Parathyroid adenoma (tissue), 2 donors: ENCODE data around the gene HDDC3.

Experiments used
- H2AFZ ChIP-seq: fragments of 300-600 bp; sonication (generic); one replicate; pipeline ENCODE4 v1.7.0; 2017; ENCODE audit warnings: antibody characterized with exemption, mild to moderate bottlenecking
- H3K27ac ChIP-seq: fragments of 300-600 bp; sonication (generic); one replicate; pipeline ENCODE4 v1.7.0; 2017
- H3K27me3 ChIP-seq: fragments of 300-600 bp; sonication (generic); one replicate; pipeline ENCODE4 v1.7.0; 2017; ENCODE audit warnings: low read length; ENCODE audit not compliant: control insufficient read depth, insufficient read depth
- H3K36me3 ChIP-seq: fragments of 300-600 bp; sonication (generic); one replicate; pipeline ENCODE4 v1.7.0; 2017; ENCODE audit warnings: low read length; ENCODE audit not compliant: control insufficient read depth, insufficient read depth
- H3K4me1 ChIP-seq: fragments of 300-600 bp; sonication (generic); one replicate; pipeline ENCODE4 v1.7.0; 2017; ENCODE audit warnings: control low read depth
- H3K4me2 ChIP-seq: fragments of 300-600 bp; sonication (generic); one replicate; pipeline ENCODE4 v1.7.0; 2017; ENCODE audit warnings: low read length
- H3K4me3 ChIP-seq: fragments of 300-600 bp; sonication (generic); one replicate; pipeline ENCODE4 v1.7.0; 2017; ENCODE audit warnings: low read depth, low read length
- H3K79me2 ChIP-seq: fragments of 300-600 bp; sonication (generic); one replicate; pipeline ENCODE4 v1.7.0; 2017; ENCODE audit warnings: control low read depth
- H3K9ac ChIP-seq: fragments of 300-600 bp; sonication (generic); one replicate; pipeline ENCODE4 v1.7.0; 2017; ENCODE audit warnings: mild to moderate bottlenecking
- H3K9me3 ChIP-seq: fragments of 300-600 bp; sonication (generic); one replicate; pipeline ENCODE4 v1.7.0; 2017; ENCODE audit warnings: low read length; ENCODE audit not compliant: control insufficient read depth
- CTCF ChIP-seq: fragments of 300-600 bp; sonication (generic); IDR thresholded peaks from one replicate; pipeline ENCODE4 v1.7.0; 2017; ENCODE audit warnings: antibody characterized with exemption, mild to moderate bottlenecking
- donor health status: primary hyperparathyroidism.

Gene HDDC3

GRCh38 chr15:90890839-90891238 is 41.5 kb downstream of the HDDC3 start:
- Histone ChIP-seq H3K4me3 (no peak overlapping the region), H3K4me1 (no peaks in the 10 kb centered on the region), H3K79me2 (no peaks in the 10 kb centered on the region), H3K27ac (no peak overlapping the region), H3K36me3 (no peaks in the 10 kb centered on the region), H3K9ac (no peak overlapping the region), H3K9me3 (no peaks in the 10 kb centered on the region), H3K4me2 (no peak overlapping the region), H2AFZ (no peak overlapping the region), H3K27me3 (no peaks in the 10 kb centered on the region)
- no peak for TF ChIP-seq CTCF

- Histone ChIP-seq H2AFZ (no peak overlapping the region), H3K4me3 (no peak overlapping the region), H3K9me3 (no peaks in the 10 kb centered on the region), H3K27ac (no peak overlapping the region), H3K27me3 (no peaks in the 10 kb centered on the region), H3K9ac (no peak overlapping the region), H3K79me2 (no peaks in the 10 kb centered on the region), H3K4me2 (no peak overlapping the region), H3K36me3 (no peaks in the 10 kb centered on the region), H3K4me1 (no peaks in the 10 kb centered on the region)
- no peak for TF ChIP-seq CTCF
Measured at GRCh38 chr15:90889736-90890456, 42.5 kb downstream of the HDDC3 start.

GRCh38 chr15:90889313-90889730 is 43.0 kb downstream of the HDDC3 start:
- Histone ChIP-seq H3K27me3 (no peaks in the 10 kb centered on the region), H2AFZ (no peak overlapping the region), H3K4me1 (no peaks in the 10 kb centered on the region), H3K27ac (no peak overlapping the region), H3K4me2 (no peak overlapping the region), H3K9me3 (no peaks in the 10 kb centered on the region), H3K36me3 (no peaks in the 10 kb centered on the region), H3K9ac (no peak overlapping the region), H3K4me3 (no peak overlapping the region), H3K79me2 (no peaks in the 10 kb centered on the region)
- TF ChIP-seq CTCF = no peak

GRCh38 chr15:90887037-90887481 is 45.3 kb downstream of the HDDC3 start:
- Histone ChIP-seq H3K9me3 (no peaks in the 10 kb centered on the region), H3K9ac (no peak overlapping the region), H2AFZ (no peak overlapping the region), H3K79me2 (no peaks in the 10 kb centered on the region), H3K27me3 (no peaks in the 10 kb centered on the region), H3K4me2 (no peak overlapping the region), H3K36me3 (no peaks in the 10 kb centered on the region), H3K27ac (no peak overlapping the region), H3K4me3 (no peak overlapping the region), H3K4me1 (no peaks in the 10 kb centered on the region)
- no peak for TF ChIP-seq CTCF

- Histone ChIP-seq H3K27ac (no peak overlapping the region), H3K27me3 (no peaks in the 10 kb centered on the region), H3K36me3 (no peaks in the 10 kb centered on the region), H3K4me3 (no peak overlapping the region), H3K4me1 (no peaks in the 10 kb centered on the region), H2AFZ (no peak overlapping the region), H3K4me2 (no peak overlapping the region), H3K79me2 (no peaks in the 10 kb centered on the region), H3K9me3 (no peaks in the 10 kb centered on the region), H3K9ac (no peak overlapping the region)
- TF ChIP-seq CTCF = no peak
Measured at GRCh38 chr15:90886291-90886614, 46.1 kb downstream of the HDDC3 start.
